Stimulated activated CD8-positive, alpha-beta memory T cell treated with anti-CD3 and anti-CD28 coated beads, Interleukin-15, amount 100 ng/mL, for 4 hours (primary cell): Measurements from ENCODE around the gene MLLT3.

Experiments
- DNase-seq, 2 donors: peaks; one replicate each; pipeline ENCODE4 v3.0.0-alpha.2; 2020; ENCODE audit warnings: low read depth in 2 of 2

MLLT3 gene

GRCh38 chr9:20303996-20304395 is 318.3 kb downstream of the MLLT3 start:
- no peak for DNase-seq

DNA sequence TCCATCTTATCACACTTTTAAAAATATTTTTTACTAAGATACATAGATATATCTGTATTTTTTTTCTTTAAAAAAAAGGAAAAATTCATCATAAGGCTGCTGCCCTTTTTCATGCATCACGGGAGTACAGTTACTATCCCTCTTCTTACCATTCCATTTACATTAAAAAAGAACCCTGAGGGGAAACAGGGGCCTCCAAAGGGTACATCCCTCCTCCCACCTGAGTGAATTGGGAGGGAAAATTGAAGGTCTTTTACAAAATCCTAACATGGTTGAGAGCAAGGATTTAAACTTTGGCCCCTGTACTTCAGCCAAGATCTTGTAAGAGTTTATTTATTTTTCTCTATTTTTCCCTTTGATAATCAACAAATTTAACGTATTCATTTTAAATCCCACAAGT is 319.2 kb downstream of the MLLT3 start:
- no peak for DNase-seq

DNA sequence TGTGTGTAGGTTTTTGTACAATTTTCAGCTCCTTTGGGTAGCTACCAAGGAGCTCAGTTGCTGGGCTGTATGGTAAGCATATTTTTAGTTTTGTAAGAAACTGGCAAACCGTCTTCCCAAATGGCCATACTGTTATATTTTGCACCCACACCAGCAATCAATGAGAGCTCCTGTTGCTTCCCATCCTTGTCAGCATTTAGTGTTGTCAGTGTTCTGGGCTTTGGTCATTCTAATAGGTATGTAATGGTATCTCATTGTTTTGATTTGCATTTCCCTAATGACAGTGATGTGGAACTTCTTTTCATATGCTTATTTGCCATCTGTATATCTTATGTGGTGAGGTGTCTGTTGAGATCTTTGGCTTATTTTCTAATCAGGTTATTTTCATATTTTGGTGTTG is 320.1 kb downstream of the MLLT3 start:
- DNase-seq: no peak

- no peak for DNase-seq
Observed at GRCh38 chr9:20300430-20301115, 321.7 kb downstream of the MLLT3 start.

GRCh38 chr9:20297646-20298084 is 324.6 kb downstream of the MLLT3 start:
- DNase-seq: no peak

DNA sequence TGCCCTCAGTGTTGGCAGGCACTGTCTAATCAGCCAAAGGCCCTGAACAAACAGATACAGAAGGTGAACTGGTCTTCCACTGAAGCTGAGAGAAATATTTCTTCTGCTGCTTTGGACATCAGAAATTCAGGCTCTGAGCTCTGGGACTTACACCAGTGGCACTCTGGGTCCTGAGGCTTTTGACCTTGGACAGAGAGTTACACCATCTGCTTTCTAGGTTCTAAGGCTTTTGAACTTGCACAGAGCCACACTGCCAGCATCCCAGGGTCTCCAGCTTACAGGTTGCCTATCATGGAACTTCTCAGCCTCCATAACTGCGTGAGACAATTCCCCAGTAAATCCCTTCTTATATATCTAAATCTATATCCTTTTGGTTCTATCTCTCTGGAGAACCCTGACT is 326.7 kb downstream of the MLLT3 start:
- DNase-seq: no peak

DNA sequence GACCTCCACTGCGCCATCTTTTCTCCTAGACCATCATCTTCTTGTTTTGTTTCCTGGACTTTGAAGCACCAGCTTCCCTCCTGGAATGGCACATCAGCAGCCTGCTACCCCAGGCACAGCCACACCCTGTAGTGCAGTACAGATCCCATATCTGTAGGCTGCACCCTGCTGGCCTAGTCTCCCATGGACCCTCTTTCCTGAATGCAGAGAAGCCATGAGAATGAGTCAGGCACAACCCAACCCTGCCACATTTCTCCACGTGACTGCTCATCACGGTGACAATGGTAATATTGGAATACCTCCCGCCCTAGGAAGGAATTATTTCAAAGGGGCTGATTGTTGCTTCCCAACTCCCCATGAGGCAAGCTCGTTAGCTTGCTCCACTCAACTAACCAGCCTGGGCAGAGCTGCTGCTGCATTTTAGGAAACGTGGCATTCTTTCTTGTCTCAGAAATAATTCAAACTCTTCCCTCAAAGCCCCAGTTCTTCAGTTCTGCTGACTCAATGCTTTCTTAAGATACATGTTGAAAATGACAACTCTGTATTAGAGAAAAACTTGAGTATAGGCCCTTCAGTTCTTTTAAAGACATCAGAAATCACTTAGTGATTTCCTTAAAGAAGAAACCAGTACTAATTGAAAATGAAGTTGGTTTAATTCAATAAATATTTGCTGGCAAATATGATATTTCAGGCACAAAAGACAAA is 328.1 kb downstream of the MLLT3 start:
- DNase-seq: no peak

DNA sequence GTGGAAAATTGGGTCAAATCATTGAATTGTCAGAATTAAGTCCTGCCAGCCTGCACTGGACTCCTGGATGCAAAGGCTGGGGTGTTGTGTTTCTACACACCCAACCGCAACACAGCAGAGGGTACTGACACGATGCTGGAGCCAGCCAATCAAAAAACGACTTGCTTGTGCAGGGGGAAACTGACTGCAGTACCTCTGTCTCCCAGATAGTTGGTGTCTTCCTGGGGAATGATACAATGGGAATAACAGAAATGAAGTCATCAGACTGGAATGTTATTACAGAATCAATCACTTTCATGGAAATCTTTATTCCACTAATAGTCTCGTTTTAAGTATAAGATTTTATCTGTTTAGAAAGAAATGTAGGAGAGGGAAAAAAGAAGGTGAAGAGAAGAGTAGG is 330.3 kb downstream of the MLLT3 start:
- DNase-seq: no peak
